Mammary epithelial cell (primary cell): ENCODE measurements around the gene WNT5B.

Experiments
- EZH2 ChIP-seq: IDR thresholded peaks from 2 replicates; pipeline ENCODE4 v1.6.1; 2012; ENCODE audit warnings: low read length, inconsistent platforms, borderline replicate concordance
- TF ChIP-seq, protein P1 (sequence below), 2 donors: IDR thresholded peaks in 1 of 2; conservative IDR thresholded peaks in 1 of 2; 2 replicates each; pipeline ENCODE4 v1.5.1; 2011 to 2012; ENCODE audit warnings: inconsistent platforms in 2 of 2, low read length in 2 of 2, mild to moderate bottlenecking in 2 of 2, control low read depth in 1 of 2, low read depth in 1 of 2; ENCODE audit not compliant: insufficient read depth in 1 of 2; ENCODE audit errors: extremely low read depth in 1 of 2

DNA sequence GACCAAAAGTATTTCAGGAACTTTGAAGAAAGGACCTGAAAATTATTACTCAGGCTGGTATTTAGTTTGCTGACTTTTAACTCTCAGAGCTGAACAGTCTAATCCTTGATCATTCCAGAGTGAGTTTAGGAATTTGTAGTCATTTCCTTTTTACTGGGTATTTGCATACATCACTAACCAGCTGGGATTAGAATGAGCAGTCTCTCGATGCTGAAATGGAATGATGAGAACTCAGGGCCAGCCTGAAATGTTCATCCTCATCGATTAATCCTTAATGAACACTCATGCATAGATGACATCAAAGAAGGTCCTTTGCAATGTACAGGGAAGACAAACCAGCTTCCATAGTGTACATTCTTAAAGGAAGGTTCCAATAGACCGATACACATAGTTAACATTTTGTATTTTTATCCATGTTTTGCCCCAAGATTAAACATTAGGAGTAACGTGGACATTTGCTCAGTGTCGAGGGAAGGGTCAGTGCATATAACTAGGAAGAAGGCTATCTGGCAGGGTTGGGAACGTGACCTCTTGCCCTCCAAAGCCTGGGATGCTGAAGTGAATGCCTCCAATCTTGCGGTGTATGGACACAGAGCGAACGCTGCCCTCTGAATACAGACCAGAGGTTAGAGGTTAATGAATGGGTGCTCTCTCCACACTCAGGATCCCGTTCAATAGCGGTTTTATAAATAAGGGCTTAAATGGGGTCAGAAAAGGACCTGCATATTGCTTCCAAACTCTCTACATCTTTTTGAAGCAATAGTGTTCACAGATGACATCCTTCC lies 49.2 kb upstream of the WNT5B start:
- TF ChIP-seq, protein P1, sequence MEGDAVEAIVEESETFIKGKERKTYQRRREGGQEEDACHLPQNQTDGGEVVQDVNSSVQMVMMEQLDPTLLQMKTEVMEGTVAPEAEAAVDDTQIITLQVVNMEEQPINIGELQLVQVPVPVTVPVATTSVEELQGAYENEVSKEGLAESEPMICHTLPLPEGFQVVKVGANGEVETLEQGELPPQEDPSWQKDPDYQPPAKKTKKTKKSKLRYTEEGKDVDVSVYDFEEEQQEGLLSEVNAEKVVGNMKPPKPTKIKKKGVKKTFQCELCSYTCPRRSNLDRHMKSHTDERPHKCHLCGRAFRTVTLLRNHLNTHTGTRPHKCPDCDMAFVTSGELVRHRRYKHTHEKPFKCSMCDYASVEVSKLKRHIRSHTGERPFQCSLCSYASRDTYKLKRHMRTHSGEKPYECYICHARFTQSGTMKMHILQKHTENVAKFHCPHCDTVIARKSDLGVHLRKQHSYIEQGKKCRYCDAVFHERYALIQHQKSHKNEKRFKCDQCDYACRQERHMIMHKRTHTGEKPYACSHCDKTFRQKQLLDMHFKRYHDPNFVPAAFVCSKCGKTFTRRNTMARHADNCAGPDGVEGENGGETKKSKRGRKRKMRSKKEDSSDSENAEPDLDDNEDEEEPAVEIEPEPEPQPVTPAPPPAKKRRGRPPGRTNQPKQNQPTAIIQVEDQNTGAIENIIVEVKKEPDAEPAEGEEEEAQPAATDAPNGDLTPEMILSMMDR (conservative IDR thresholded peaks at IDR 0.05 in 1 of 2, IDR thresholded peaks at IDR 0.05 in 1 of 2; ENCODE audit: extremely low read depth in 1 of 2, insufficient read depth in 1 of 2, low read depth in 1 of 2, low read length in 2 of 2), result no peak
- TF ChIP-seq EZH2, result no peak
